Progenitor cell of endocrine pancreas (in vitro differentiated cells): ENCODE measurements around the gene PLCH1. TPM values are rescaled to one million over a fixed set of nuclear protein-coding genes. Genes with fewer than 3 reads are reported as not detected.

Source experiments
- DNase-seq: peaks from one replicate; pipeline ENCODE4 v3.0.0; 2021; ENCODE audit warnings: low spot score; ENCODE audit not compliant: unreplicated experiment
- H3K27ac Mint-ChIP-seq: 2 replicates; pipeline ENCODE4 v1.8.0; 2021; ENCODE audit warnings: mild to moderate bottlenecking, moderate library complexity, mixed read lengths
- H3K27me3 Mint-ChIP-seq: 2 replicates; pipeline ENCODE4 v1.8.0; 2021; ENCODE audit warnings: mixed read lengths
- H3K36me3 Mint-ChIP-seq: 2 replicates; pipeline ENCODE4 v1.8.0; 2022; ENCODE audit warnings: mixed read lengths; ENCODE audit not compliant: insufficient read depth
- H3K4me1 Mint-ChIP-seq: 2 replicates; pipeline ENCODE4 v1.8.0; 2021; ENCODE audit warnings: low read depth, mixed read lengths
- H3K4me3 Mint-ChIP-seq: 2 replicates; pipeline ENCODE4 v1.8.0; 2021; ENCODE audit warnings: low read depth, mild to moderate bottlenecking, moderate library complexity, mixed read lengths
- H3K9me3 Mint-ChIP-seq: 2 replicates; pipeline ENCODE4 v1.8.0; 2021; ENCODE audit warnings: low read depth, mixed read lengths
- CTCF ChIP-seq: fragments of 200-600 bp; sonication (generic); IDR thresholded peaks from one replicate; pipeline ENCODE4 v1.5.0; 2021; ENCODE audit warnings: antibody characterized with exemption, mild to moderate bottlenecking; ENCODE audit not compliant: unreplicated experiment
- total RNA-seq: library from RNA; stranded (reverse); gene quantifications from 2 replicates; pipeline ENCODE4 v1.2.1, GENCODE V29; 2021

Gene PLCH1
- total RNA-seq, 1 donor from 2014 or later: 14.2 TPM

DNA sequence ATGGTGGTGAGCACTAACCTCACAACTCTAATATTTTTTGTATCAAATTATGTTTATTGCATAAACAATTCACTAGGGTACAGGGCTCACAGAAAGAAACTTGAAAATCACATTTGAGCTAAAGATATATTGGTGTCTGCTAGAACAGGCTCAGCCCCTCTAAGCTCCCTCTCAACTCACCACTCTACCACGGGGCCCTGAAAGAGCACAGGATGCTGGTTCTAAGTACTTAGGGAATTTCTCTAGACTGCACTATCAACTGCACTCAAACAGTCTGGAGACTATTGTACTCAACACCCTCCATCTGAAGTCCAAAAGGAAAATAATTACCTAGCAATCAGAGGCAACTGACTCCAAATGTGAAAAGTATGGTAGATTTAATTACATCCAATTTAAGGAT is 352.7 kb downstream of the PLCH1 start:
- Mint-ChIP-seq H3K27me3 (peaks cover 6% of the 10 kb centered on the region), H3K27ac (no peak overlapping the region), H3K36me3 (peaks cover 1% of the 10 kb centered on the region), H3K9me3 (peaks cover 4% of the 10 kb centered on the region), H3K4me1 (no peaks in the 10 kb centered on the region), H3K4me3 (no peak overlapping the region)
- no peak for DNase-seq
- TF ChIP-seq CTCF: no peak

DNA sequence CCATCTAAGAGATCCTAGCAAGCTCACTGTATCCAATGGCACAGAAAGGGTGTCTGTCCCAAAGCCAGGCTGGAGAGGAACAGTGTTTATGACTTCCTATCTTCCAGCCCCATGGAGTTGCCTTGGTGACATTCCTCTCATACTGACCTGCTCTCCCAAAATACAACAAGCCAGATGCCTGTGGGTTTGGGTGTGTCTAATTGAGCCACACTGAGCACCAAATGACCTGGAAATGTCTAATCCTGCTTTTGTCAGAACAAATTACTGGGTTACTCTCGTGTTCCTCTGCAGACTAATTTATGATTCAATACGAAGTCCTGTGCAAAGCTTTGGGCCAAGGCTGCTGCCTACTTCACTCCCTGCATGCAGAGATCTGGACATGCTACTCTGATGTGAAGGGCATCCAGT is 353.3 kb downstream of the PLCH1 start:
- Mint-ChIP-seq H3K4me1 (no peaks in the 10 kb centered on the region), H3K27me3 (peaks cover 10% of the 10 kb centered on the region), H3K9me3 (peaks cover 4% of the 10 kb centered on the region), H3K36me3 (peaks cover 1% of the 10 kb centered on the region), H3K4me3 (no peak overlapping the region), H3K27ac (no peak overlapping the region)
- no peak for DNase-seq
- TF ChIP-seq CTCF: no peak

DNA sequence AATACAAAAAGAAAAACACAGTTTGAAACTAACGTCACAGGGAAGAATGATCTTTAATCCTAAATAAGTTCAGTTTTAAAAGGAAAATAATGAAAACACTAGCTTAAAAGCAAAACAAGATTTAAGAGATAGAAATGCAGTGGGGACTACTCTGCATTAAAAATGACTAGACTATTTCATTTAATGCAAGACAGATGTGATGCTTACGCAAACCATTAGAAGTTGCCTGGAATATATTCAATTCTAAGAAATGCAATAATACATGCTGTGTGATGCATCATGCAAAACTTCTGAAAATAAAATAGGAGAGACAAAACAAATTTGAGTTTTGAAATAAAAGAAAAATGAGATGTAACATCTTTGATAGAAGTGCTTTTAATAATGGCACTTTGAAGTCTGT is 353.8 kb downstream of the PLCH1 start:
- no peak for TF ChIP-seq CTCF
- peaks cover 4% of the 10 kb centered on the region for H3K9me3 Mint-ChIP-seq
- H3K36me3 Mint-ChIP-seq: peaks cover 1% of the 10 kb centered on the region

GRCh38 chr3:155390351-155390750 is 354.5 kb downstream of the PLCH1 start:
- Mint-ChIP-seq H3K27ac (no peak overlapping the region), H3K9me3 (peaks cover 2% of the 10 kb centered on the region), H3K4me3 (no peak overlapping the region), H3K27me3 (peaks cover 18% of the 10 kb centered on the region), H3K36me3 (peaks cover 1% of the 10 kb centered on the region), H3K4me1 (no peaks in the 10 kb centered on the region)
- TF ChIP-seq CTCF: no peak
- no peak for DNase-seq

More for the DNA sequence above, 353.8 kb downstream of the PLCH1 start:
- peaks cover 14% of the 10 kb centered on the region for H3K27me3 Mint-ChIP-seq
- H3K27ac Mint-ChIP-seq: no peak overlapping the region
- no peak overlapping the region for H3K4me3 Mint-ChIP-seq
- H3K4me1 Mint-ChIP-seq: no peaks in the 10 kb centered on the region
- DNase-seq: no peak

DNA sequence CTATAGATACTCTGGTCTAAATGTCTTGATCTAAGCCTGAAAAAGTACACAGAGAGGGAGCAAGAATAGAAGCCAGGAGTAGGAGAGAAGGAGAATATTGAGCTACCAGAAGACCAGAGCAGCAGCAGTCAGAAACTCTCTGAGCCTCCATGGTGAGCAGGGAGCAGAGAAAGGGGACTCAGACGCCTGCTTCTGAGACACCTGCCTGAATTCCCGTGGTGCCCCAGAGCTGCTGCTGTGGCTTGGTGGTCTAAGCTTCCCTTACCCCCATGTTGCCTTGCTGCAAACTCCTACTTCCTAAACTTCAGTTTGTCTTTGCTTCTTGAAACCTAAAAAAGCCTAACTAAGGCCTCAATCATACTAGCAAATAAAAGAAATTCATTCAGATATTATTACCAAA is 356.5 kb downstream of the PLCH1 start:
- Mint-ChIP-seq H3K36me3 (no peaks in the 10 kb centered on the region), H3K27me3 (peaks cover 18% of the 10 kb centered on the region), H3K4me1 (no peaks in the 10 kb centered on the region), H3K27ac (no peak overlapping the region), H3K4me3 (no peak overlapping the region), H3K9me3 (no peaks in the 10 kb centered on the region)
- no peak for DNase-seq
- TF ChIP-seq CTCF: no peak
